ENCODE results near the gene GSKIP. TPM values are rescaled to one million over a fixed set of nuclear protein-coding genes. Genes with fewer than 3 reads are reported as not detected.

The GSKIP gene
- total RNA-seq, 4 donors from 2014 or later, result 11.5 to 33.0 (median 15.7) TPM

GRCh38 chr14:96434040-96434439 lies 70.7 kb downstream of the GSKIP start:
- Histone ChIP-seq H3K9me3 (no peaks in the 10 kb centered on the region), H3K4me3 (no peak overlapping the region), H3K36me3 (no peaks in the 10 kb centered on the region), H3K4me1 (no peaks in the 10 kb centered on the region), H3K27me3 (no peaks in the 10 kb centered on the region), H3K27ac (no peak overlapping the region)
- intact Hi-C loops (cut with DNase I; ENCODE audit: low total_unique reads), result no loop called here
- TF ChIP-seq POLR2A (IDR thresholded peaks at IDR 0.05), result no peak
- DNase-seq, result no peak

Small RNAs within 50 kb of the gene (small RNA-seq; reads per million reads assigned to genes)
- gene RNU2-33P, result not detected

Other genes starting within 250 kb of the GSKIP start
- gene BDKRB2, start 158.7 kb upstream of the GSKIP start, total RNA-seq, result 10 to 100 TPM in 2 of 4 donors, 1 to 10 TPM in 2; 4.4 to 34.6 (median 11.1) TPM
- 1 to 10 TPM in 1 of 4 donors, under 1 TPM in 1, not detected in 2; 0.83 to 3.7 TPM for gene BDKRB1, start 107.3 kb upstream of the GSKIP start, total RNA-seq
- gene ATG2B, start 185 bp upstream of the GSKIP start, total RNA-seq, result 10 to 100 TPM; 17.1 to 56.6 (median 41.6) TPM
- gene AK7, start 28.6 kb downstream of the GSKIP start, total RNA-seq, result 1 to 10 TPM in 2 of 4 donors, under 1 TPM in 1, not detected in 1; 0.29 to 9.7 (median 1.8) TPM
- 100 to 1,000 TPM; 106 to 357 (median 257) TPM for gene PAPOLA, start 138.9 kb downstream of the GSKIP start, total RNA-seq

All from uterus (tissue), 4 donors.